Measurements from ENCODE around the gene MSN.

DNA sequence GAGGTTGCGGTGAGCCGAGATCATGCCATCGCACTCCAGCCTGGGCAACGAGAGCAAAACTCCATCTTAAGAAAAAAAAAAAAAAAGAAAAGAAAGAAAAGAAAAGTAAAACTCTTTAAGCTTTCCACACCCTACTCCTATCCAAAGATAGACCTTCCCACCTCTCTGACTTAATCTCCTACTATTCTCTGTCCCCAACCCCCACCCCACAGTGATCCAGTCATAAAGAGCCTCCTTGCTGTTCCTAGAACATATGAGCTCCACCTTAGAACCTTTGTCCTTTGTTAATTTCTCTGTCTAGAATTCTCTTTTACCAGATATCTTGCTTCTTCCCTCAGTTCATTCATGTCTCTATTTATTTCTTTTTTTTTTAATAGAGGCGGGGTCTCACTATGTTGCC, 30.1 kb upstream of the MSN start:
- TF ChIP-seq CEBPB (IDR thresholded peaks at IDR 0.05), result no peak
- TF ChIP-seq TEAD4 (IDR thresholded peaks at IDR 0.05), result no peak
- TF ChIP-seq EP300 (IDR thresholded peaks at IDR 0.05; ENCODE audit: borderline replicate concordance), result no peak
- no peak for TF ChIP-seq REST (IDR thresholded peaks at IDR 0.05; ENCODE audit: low read depth)
- TF ChIP-seq, protein P1, sequence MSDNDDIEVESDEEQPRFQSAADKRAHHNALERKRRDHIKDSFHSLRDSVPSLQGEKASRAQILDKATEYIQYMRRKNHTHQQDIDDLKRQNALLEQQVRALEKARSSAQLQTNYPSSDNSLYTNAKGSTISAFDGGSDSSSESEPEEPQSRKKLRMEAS (IDR thresholded peaks at IDR 0.05), result no peak
- TF ChIP-seq RAD21 (IDR thresholded peaks at IDR 0.05; ENCODE audit: low read depth), result no peak
- no peak for TF ChIP-seq EGR1 (IDR thresholded peaks at IDR 0.05)
- no peak for TF ChIP-seq TAF1 (IDR thresholded peaks at IDR 0.05; ENCODE audit: low read depth)
- TF ChIP-seq CREB1 (IDR thresholded peaks at IDR 0.05; ENCODE audit: low read depth), result no peak
